ENCODE data around the gene MZT2A.
"Not testable (repeated sequence)": the region's sequence is repeated elsewhere in the genome, so short reads cannot be mapped to it uniquely, and the experiment has no call there.

MZT2A gene

GRCh38 chr2:131492015-131492417, at the start of gene MZT2A:
Gene MZT2A (minus strand): TSS chr2:131492397. CDS start chr2:131492376, 21 bp downstream.
- not testable (repeated sequence) for DNase-seq

- not testable (repeated sequence) for DNase-seq
These were observed 46.7 kb upstream of the MZT2A start for GRCh38 chr2:131538856-131539255.

GRCh38 chr2:131536841-131537240, 44.6 kb upstream of the MZT2A start:
- not testable (repeated sequence) for DNase-seq

- not testable (repeated sequence) for DNase-seq
These were observed 44.0 kb upstream of the MZT2A start for GRCh38 chr2:131535951-131536826.

- DNase-seq: no peak
These were observed 43.3 kb upstream of the MZT2A start for GRCh38 chr2:131535526-131535925.

- not testable (repeated sequence) for DNase-seq
These were observed 42.8 kb upstream of the MZT2A start for GRCh38 chr2:131534965-131535364.

- DNase-seq: not testable (repeated sequence)
These were observed 42.1 kb upstream of the MZT2A start for GRCh38 chr2:131534317-131534672.

- not testable (repeated sequence) for DNase-seq
These were observed 41.6 kb upstream of the MZT2A start for GRCh38 chr2:131533609-131534316.

GRCh38 chr2:131532723-131533608, 40.8 kb upstream of the MZT2A start:
- DNase-seq: not testable (repeated sequence)

GRCh38 chr2:131531547-131532185, 39.5 kb upstream of the MZT2A start:
- not testable (repeated sequence) for DNase-seq

GRCh38 chr2:131530626-131531344, 38.6 kb upstream of the MZT2A start:
- not testable (repeated sequence) for DNase-seq

- not testable (repeated sequence) for DNase-seq
These were observed 37.8 kb upstream of the MZT2A start for GRCh38 chr2:131529864-131530445.

GRCh38 chr2:131528981-131529863, 37.0 kb upstream of the MZT2A start:
- DNase-seq: not testable (repeated sequence)

GRCh38 chr2:131527131-131528001, 35.2 kb upstream of the MZT2A start, which contains the start of gene CCDC74A:
Gene CCDC74A (plus strand): TSS chr2:131527888. CDS start chr2:131527971, 83 bp downstream.
- DNase-seq: peak; percentile 0

- not testable (repeated sequence) for DNase-seq
These were observed 33.1 kb upstream of the MZT2A start for GRCh38 chr2:131525256-131525655.

- no peak for DNase-seq
These were observed 30.0 kb upstream of the MZT2A start for GRCh38 chr2:131521961-131522781.

- DNase-seq: not testable (repeated sequence)
These were observed 29.3 kb upstream of the MZT2A start for GRCh38 chr2:131521524-131521923.

GRCh38 chr2:131520526-131520925, 28.3 kb upstream of the MZT2A start:
- no peak for DNase-seq
